ENCODE data around the gene MET.
"Not testable (repeated sequence)": the region's sequence is repeated elsewhere in the genome, so short reads cannot be mapped to it uniquely, and the experiment has no call there.

MET gene

DNA sequence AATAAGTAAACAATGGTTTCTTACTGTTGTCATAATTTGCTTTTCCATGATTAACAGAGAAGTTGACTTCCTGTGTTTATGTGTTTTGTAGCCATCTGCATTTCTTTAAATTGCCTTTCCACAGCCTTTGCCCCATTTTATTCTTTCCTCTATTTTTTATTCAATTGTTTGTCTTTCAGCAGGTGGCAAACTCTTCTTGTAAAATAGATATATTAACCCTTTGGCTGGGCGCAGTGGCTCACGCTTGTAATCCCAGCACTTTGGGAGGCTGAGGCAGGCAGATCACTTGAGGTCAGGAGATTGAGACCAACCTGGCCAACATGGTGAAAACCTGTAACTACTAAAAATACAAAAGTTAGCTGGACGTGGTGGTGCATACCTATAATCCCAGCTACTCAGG is 139.8 kb downstream of the MET start:
- H3K9me3 ChIP-seq (ENCODE audit: control insufficient read depth, insufficient read depth, low read length), result no peaks in the 10 kb centered on the region
- no peak overlapping the region for H3K9ac ChIP-seq (ENCODE audit: low read depth, low read length)
- no peak overlapping the region for H3K27ac ChIP-seq (ENCODE audit: low read depth, low read length)
- H3K4me3 ChIP-seq (ENCODE audit: low read depth, low read length), result no peak overlapping the region
- H3K36me3 ChIP-seq (ENCODE audit: control insufficient read depth, insufficient read depth, low read length), result no peaks in the 10 kb centered on the region
- H3K27me3 ChIP-seq (ENCODE audit: control insufficient read depth, insufficient read depth, low read length), result no peaks in the 10 kb centered on the region
- peaks cover 24% of the 10 kb centered on the region for H3K4me1 ChIP-seq (ENCODE audit: control insufficient read depth, insufficient read depth, low read length)

- Histone ChIP-seq H3K36me3 (ENCODE audit: control insufficient read depth, insufficient read depth, low read length) (no peaks in the 10 kb centered on the region), H3K27me3 (ENCODE audit: control insufficient read depth, insufficient read depth, low read length) (no peaks in the 10 kb centered on the region), H3K9ac (ENCODE audit: low read depth, low read length) (no peak overlapping the region), H3K9me3 (ENCODE audit: control insufficient read depth, insufficient read depth, low read length) (no peaks in the 10 kb centered on the region), H3K27ac (ENCODE audit: low read depth, low read length) (no peak overlapping the region), H3K4me1 (ENCODE audit: control insufficient read depth, insufficient read depth, low read length) (peaks cover 24% of the 10 kb centered on the region), H3K4me3 (ENCODE audit: low read depth, low read length) (no peak overlapping the region)
Observed at GRCh38 chr7:116812860-116813259, 140.9 kb downstream of the MET start.

GRCh38 chr7:116813371-116813770 is 141.4 kb downstream of the MET start:
- H3K9ac ChIP-seq (ENCODE audit: low read depth, low read length); H3K4me3 ChIP-seq (ENCODE audit: low read depth, low read length); H3K27ac ChIP-seq (ENCODE audit: low read depth, low read length); H3K27me3 ChIP-seq (ENCODE audit: control insufficient read depth, insufficient read depth, low read length); H3K9me3 ChIP-seq (ENCODE audit: control insufficient read depth, insufficient read depth, low read length); H3K36me3 ChIP-seq (ENCODE audit: control insufficient read depth, insufficient read depth, low read length): not testable (repeated sequence)
- peaks cover 24% of the 10 kb centered on the region for H3K4me1 ChIP-seq (ENCODE audit: control insufficient read depth, insufficient read depth, low read length)

DNA sequence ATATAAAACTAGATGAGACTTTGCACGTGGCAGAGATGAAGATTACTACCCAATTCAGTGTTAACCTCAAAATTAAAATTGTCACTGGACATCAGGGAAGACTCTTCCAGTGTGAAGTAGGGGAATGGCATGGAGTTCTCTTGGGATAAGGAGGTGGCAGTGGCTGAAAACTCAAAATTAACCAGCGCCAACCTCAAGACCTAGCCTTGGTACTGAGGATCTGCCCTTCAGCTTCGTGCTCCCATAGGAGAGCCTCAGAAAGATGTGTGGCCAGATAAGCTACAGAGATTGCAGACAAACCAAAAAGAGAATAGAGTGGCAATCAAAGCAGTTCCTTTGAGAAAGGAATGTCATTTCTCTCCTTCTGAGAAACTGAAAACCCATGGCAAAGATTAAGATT is 143.0 kb downstream of the MET start:
- Histone ChIP-seq H3K27me3 (ENCODE audit: control insufficient read depth, insufficient read depth, low read length) (no peaks in the 10 kb centered on the region), H3K9ac (ENCODE audit: low read depth, low read length) (no peak overlapping the region), H3K4me3 (ENCODE audit: low read depth, low read length) (no peak overlapping the region), H3K4me1 (ENCODE audit: control insufficient read depth, insufficient read depth, low read length) (peaks cover 17% of the 10 kb centered on the region), H3K27ac (ENCODE audit: low read depth, low read length) (no peak overlapping the region), H3K36me3 (ENCODE audit: control insufficient read depth, insufficient read depth, low read length) (no peaks in the 10 kb centered on the region), H3K9me3 (ENCODE audit: control insufficient read depth, insufficient read depth, low read length) (no peaks in the 10 kb centered on the region)

DNA sequence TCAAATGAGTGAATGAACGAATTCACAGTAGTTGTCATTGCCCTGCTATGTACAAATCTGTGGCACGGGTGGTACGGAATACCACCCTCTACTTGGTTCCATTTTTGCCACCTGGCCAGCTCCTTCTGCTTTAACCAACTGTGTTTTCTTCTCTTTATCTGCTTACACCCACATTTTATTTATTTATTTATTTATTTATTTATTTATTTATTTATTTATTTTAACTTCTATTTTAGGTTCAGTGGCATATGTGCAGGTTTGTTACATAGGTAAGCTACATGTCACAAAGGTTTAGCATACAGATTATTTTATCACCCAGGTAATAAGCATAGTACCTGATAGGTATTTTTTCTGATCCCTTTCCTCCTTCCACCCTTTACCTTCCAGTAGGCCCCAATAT is 148.2 kb downstream of the MET start:
- H3K9ac ChIP-seq (ENCODE audit: low read depth, low read length), result no peak overlapping the region
- no peak overlapping the region for H3K27ac ChIP-seq (ENCODE audit: low read depth, low read length)
- no peaks in the 10 kb centered on the region for H3K4me1 ChIP-seq (ENCODE audit: control insufficient read depth, insufficient read depth, low read length)
- no peaks in the 10 kb centered on the region for H3K36me3 ChIP-seq (ENCODE audit: control insufficient read depth, insufficient read depth, low read length)
- H3K27me3 ChIP-seq (ENCODE audit: control insufficient read depth, insufficient read depth, low read length), result no peaks in the 10 kb centered on the region
- no peaks in the 10 kb centered on the region for H3K9me3 ChIP-seq (ENCODE audit: control insufficient read depth, insufficient read depth, low read length)
- H3K4me3 ChIP-seq (ENCODE audit: low read depth, low read length), result no peak overlapping the region

DNA sequence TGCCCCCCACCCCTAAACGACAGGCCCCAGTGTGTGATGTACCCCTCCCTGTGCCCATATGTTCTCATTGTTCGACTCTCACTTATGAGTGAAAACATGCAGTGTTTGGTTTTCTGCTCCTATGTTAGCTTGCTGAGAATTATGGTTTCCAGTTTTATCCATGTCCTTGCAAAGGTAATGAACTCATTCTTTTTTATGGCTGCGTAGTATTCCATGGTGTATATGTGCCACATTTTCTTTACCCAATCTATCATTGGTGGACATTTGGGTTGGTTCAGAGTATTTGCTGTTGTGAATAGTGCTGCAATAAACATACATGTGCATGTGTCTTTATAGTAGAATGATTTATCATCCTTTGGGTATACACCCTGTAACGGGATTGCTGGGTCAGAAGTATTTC is 149.7 kb downstream of the MET start:
- not testable (repeated sequence) for H3K4me1 ChIP-seq (ENCODE audit: control insufficient read depth, insufficient read depth, low read length); H3K9me3 ChIP-seq (ENCODE audit: control insufficient read depth, insufficient read depth, low read length); H3K36me3 ChIP-seq (ENCODE audit: control insufficient read depth, insufficient read depth, low read length); H3K4me3 ChIP-seq (ENCODE audit: low read depth, low read length); H3K27me3 ChIP-seq (ENCODE audit: control insufficient read depth, insufficient read depth, low read length); H3K9ac ChIP-seq (ENCODE audit: low read depth, low read length); H3K27ac ChIP-seq (ENCODE audit: low read depth, low read length)

GRCh38 chr7:116824449-116824848 is 152.5 kb downstream of the MET start:
- Histone ChIP-seq H3K4me3 (ENCODE audit: low read depth, low read length) (no peak overlapping the region), H3K9ac (ENCODE audit: low read depth, low read length) (no peak overlapping the region), H3K27ac (ENCODE audit: low read depth, low read length) (no peak overlapping the region), H3K4me1 (ENCODE audit: control insufficient read depth, insufficient read depth, low read length) (no peaks in the 10 kb centered on the region), H3K36me3 (ENCODE audit: control insufficient read depth, insufficient read depth, low read length) (no peaks in the 10 kb centered on the region), H3K9me3 (ENCODE audit: control insufficient read depth, insufficient read depth, low read length) (no peaks in the 10 kb centered on the region), H3K27me3 (ENCODE audit: control insufficient read depth, insufficient read depth, low read length) (no peaks in the 10 kb centered on the region)

DNA sequence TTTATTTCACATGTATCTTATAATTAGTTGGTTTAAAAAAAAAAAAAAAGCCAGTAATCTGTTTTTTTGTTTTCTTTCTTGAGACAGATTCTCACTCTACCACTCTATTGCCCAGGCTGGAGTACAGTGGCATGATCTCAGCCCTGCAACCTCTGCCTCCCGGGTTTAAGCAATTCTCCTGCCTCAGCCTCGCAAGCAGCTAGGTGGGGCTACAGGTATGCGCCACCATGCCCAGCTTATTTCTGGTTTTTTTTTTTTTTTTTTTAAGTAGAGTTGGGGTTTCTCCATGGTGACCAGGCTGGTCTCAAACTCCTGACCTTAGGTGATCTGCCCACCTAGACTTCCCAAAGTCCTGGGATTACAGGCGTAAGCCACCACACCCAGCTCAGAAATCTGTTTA is 156.3 kb downstream of the MET start:
- Histone ChIP-seq H3K27ac (ENCODE audit: low read depth, low read length) (no peak overlapping the region), H3K36me3 (ENCODE audit: control insufficient read depth, insufficient read depth, low read length) (no peaks in the 10 kb centered on the region), H3K4me1 (ENCODE audit: control insufficient read depth, insufficient read depth, low read length) (no peaks in the 10 kb centered on the region), H3K9me3 (ENCODE audit: control insufficient read depth, insufficient read depth, low read length) (no peaks in the 10 kb centered on the region), H3K9ac (ENCODE audit: low read depth, low read length) (no peak overlapping the region), H3K27me3 (ENCODE audit: control insufficient read depth, insufficient read depth, low read length) (no peaks in the 10 kb centered on the region), H3K4me3 (ENCODE audit: low read depth, low read length) (no peak overlapping the region)

DNA sequence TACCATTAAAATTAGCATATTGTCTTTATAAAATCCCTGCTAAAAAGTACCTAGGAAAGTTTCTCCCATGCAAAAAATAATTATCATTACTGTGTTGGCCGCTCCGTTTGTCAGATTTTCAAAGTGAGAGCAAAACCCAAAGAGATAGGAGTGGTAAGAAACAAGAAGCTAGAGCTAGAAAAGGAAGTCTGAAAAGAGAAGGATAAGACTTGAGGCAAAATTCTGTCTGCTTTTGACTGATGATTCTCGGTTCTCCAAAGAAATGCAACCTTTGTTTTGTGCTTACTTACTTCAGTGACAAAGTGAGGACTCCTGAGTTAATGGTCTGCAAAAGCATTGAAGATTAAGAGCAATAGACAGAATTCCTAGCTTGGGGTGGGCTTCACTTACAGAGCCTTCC is 157.0 kb downstream of the MET start:
- no peaks in the 10 kb centered on the region for H3K36me3 ChIP-seq (ENCODE audit: control insufficient read depth, insufficient read depth, low read length)
- no peak overlapping the region for H3K9ac ChIP-seq (ENCODE audit: low read depth, low read length)
- H3K4me1 ChIP-seq (ENCODE audit: control insufficient read depth, insufficient read depth, low read length), result no peaks in the 10 kb centered on the region
- no peak overlapping the region for H3K4me3 ChIP-seq (ENCODE audit: low read depth, low read length)
- no peak overlapping the region for H3K27ac ChIP-seq (ENCODE audit: low read depth, low read length)
- no peaks in the 10 kb centered on the region for H3K27me3 ChIP-seq (ENCODE audit: control insufficient read depth, insufficient read depth, low read length)
- H3K9me3 ChIP-seq (ENCODE audit: control insufficient read depth, insufficient read depth, low read length), result no peaks in the 10 kb centered on the region

GRCh38 chr7:116829493-116829892 is 157.5 kb downstream of the MET start:
- H3K9ac ChIP-seq (ENCODE audit: low read depth, low read length), result no peak overlapping the region
- H3K4me1 ChIP-seq (ENCODE audit: control insufficient read depth, insufficient read depth, low read length), result no peaks in the 10 kb centered on the region
- no peaks in the 10 kb centered on the region for H3K9me3 ChIP-seq (ENCODE audit: control insufficient read depth, insufficient read depth, low read length)
- H3K36me3 ChIP-seq (ENCODE audit: control insufficient read depth, insufficient read depth, low read length), result no peaks in the 10 kb centered on the region
- no peak overlapping the region for H3K27ac ChIP-seq (ENCODE audit: low read depth, low read length)
- H3K4me3 ChIP-seq (ENCODE audit: low read depth, low read length), result no peak overlapping the region
- no peaks in the 10 kb centered on the region for H3K27me3 ChIP-seq (ENCODE audit: control insufficient read depth, insufficient read depth, low read length)

DNA sequence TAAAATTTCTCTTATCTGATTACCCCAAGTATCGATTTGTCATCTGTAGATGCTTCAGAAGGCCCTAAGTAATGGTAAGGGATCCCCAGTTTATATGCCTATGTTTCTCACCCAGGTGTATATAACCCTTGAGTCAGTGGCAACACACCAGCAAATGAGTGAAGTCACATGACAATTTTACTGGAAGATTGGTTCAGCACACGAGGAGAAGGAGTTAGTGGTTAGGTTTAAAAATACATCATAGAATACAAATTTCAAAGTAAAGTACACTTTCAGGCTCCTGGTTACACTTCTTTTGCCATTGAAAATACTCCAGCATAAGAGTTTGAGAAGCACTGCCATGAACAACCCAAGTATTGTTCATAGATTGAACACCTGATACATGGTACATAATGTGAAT is 160.7 kb downstream of the MET start:
- H3K27me3 ChIP-seq (ENCODE audit: control insufficient read depth, insufficient read depth, low read length), result no peaks in the 10 kb centered on the region
- no peak overlapping the region for H3K4me3 ChIP-seq (ENCODE audit: low read depth, low read length)
- H3K4me1 ChIP-seq (ENCODE audit: control insufficient read depth, insufficient read depth, low read length), result no peaks in the 10 kb centered on the region
- H3K27ac ChIP-seq (ENCODE audit: low read depth, low read length), result no peak overlapping the region
- H3K9ac ChIP-seq (ENCODE audit: low read depth, low read length), result no peak overlapping the region
- no peaks in the 10 kb centered on the region for H3K9me3 ChIP-seq (ENCODE audit: control insufficient read depth, insufficient read depth, low read length)
- no peaks in the 10 kb centered on the region for H3K36me3 ChIP-seq (ENCODE audit: control insufficient read depth, insufficient read depth, low read length)

- Histone ChIP-seq H3K4me1 (ENCODE audit: control insufficient read depth, insufficient read depth, low read length) (no peaks in the 10 kb centered on the region), H3K4me3 (ENCODE audit: low read depth, low read length) (no peak overlapping the region)
Observed at GRCh38 chr7:116834815-116835504, 163.0 kb downstream of the MET start.

More at GRCh38 chr7:116834815-116835504, 163.0 kb downstream of the MET start:
- no peak overlapping the region for H3K27ac ChIP-seq (ENCODE audit: low read depth, low read length)
- no peak overlapping the region for H3K9ac ChIP-seq (ENCODE audit: low read depth, low read length)
- no peaks in the 10 kb centered on the region for H3K36me3 ChIP-seq (ENCODE audit: control insufficient read depth, insufficient read depth, low read length)
- H3K27me3 ChIP-seq (ENCODE audit: control insufficient read depth, insufficient read depth, low read length), result no peaks in the 10 kb centered on the region
- H3K9me3 ChIP-seq (ENCODE audit: control insufficient read depth, insufficient read depth, low read length), result no peaks in the 10 kb centered on the region
